Ramos (cell line): ENCODE data around the gene C21orf58.

ENCODE experiments used
- in situ Hi-C: fragments of 300-500 bp; cut with MboI; formaldehyde crosslinking; loops from one replicate; pipeline ENCODE4 v1.14.3; 2022; ENCODE audit warnings: low sequenced_read_pairs; ENCODE audit not compliant: unreplicated experiment

C21orf58 gene

GRCh38 chr21:46299167-46299566 lies 24.5 kb downstream of the C21orf58 start:
- in situ Hi-C loops = no loop called here

- in situ Hi-C loops = no loop called here
Observed at GRCh38 chr21:46297338-46298271, 26.1 kb downstream of the C21orf58 start.

GRCh38 chr21:46295996-46296752 lies 27.5 kb downstream of the C21orf58 start:
- in situ Hi-C loops = no loop called here

GRCh38 chr21:46295177-46295770 lies 28.4 kb downstream of the C21orf58 start:
- in situ Hi-C loops = no loop called here

GRCh38 chr21:46294647-46295176 lies 29.0 kb downstream of the C21orf58 start:
- in situ Hi-C loops = no loop called here

GRCh38 chr21:46291561-46291960 lies 32.1 kb downstream of the C21orf58 start:
- in situ Hi-C loops = no loop called here

- in situ Hi-C loops = no loop called here
Observed at GRCh38 chr21:46289655-46290179, 34.0 kb downstream of the C21orf58 start.

GRCh38 chr21:46287541-46287940 lies 36.1 kb downstream of the C21orf58 start:
- in situ Hi-C loops = no loop called here

- in situ Hi-C loops = no loop called here
Observed at GRCh38 chr21:46286648-46287002, 37.0 kb downstream of the C21orf58 start.

- in situ Hi-C loops = no loop called here
Observed at GRCh38 chr21:46285761-46286647, 37.7 kb downstream of the C21orf58 start, which contains the start of gene YBEY. Gene YBEY (plus strand): TSS chr21:46286342. CDS start chr21:46286914, 572 bp downstream.

- in situ Hi-C loops = no loop called here
Observed at GRCh38 chr21:46285206-46285661, 38.4 kb downstream of the C21orf58 start, which contains the start of gene MCM3AP. Gene MCM3AP (minus strand): TSS chr21:46285611. CDS start chr21:46285286, 325 bp downstream.

- in situ Hi-C loops = no loop called here
Observed at GRCh38 chr21:46284733-46285132, 38.9 kb downstream of the C21orf58 start.

- in situ Hi-C loops = no loop called here
Observed at GRCh38 chr21:46284077-46284644, 39.5 kb downstream of the C21orf58 start.

- in situ Hi-C loops = no loop called here
Observed at GRCh38 chr21:46274797-46275390, 48.8 kb downstream of the C21orf58 start.

- in situ Hi-C loops = no loop called here
Observed at GRCh38 chr21:46273341-46273740, 50.3 kb downstream of the C21orf58 start.

GRCh38 chr21:46269466-46269865 lies 54.2 kb downstream of the C21orf58 start:
- in situ Hi-C loops = no loop called here

- in situ Hi-C loops = no loop called here
Observed at GRCh38 chr21:46268371-46268770, 55.3 kb downstream of the C21orf58 start.

- in situ Hi-C loops = no loop called here
Observed at GRCh38 chr21:46266946-46267345, 56.7 kb downstream of the C21orf58 start.
